Mucosa of descending colon (tissue), 3 donors: Measurements from ENCODE around the gene CALML3. TPM values are rescaled to one million over a fixed set of nuclear protein-coding genes. Genes with fewer than 3 reads are reported as not detected.

Experiments used
- ATAC-seq: fragments of 200-7000 bp; cut with Tn5 transposase; one replicate; pipeline ENCODE4 v1.9.1; 2020; ENCODE audit warnings: mild to moderate bottlenecking, moderate library complexity
- DNase-seq, 3 donors: peaks; one replicate each; pipeline ENCODE4 v3.0.0-alpha.2; 2020
- H3K36me3 ChIP-seq: fragments of 200-600 bp; one replicate; pipeline ENCODE4 v1.8.0; 2021; ENCODE audit warnings: low read depth, mild to moderate bottlenecking
- H3K4me1 ChIP-seq: fragments of 200-600 bp; one replicate; pipeline ENCODE4 v1.8.0; 2021; ENCODE audit warnings: low read depth, mild to moderate bottlenecking
- H3K4me3 ChIP-seq: fragments of 200-600 bp; one replicate; pipeline ENCODE4 v1.8.0; 2021; ENCODE audit warnings: mild to moderate bottlenecking
- H3K9me3 ChIP-seq: fragments of 200-600 bp; one replicate; pipeline ENCODE4 v1.8.0; 2021; ENCODE audit warnings: mild to moderate bottlenecking
- CTCF ChIP-seq: fragments of 200-600 bp; IDR thresholded peaks from one replicate; pipeline ENCODE4 v1.8.0; 2022; ENCODE audit warnings: antibody characterized with exemption, mild to moderate bottlenecking
- intact Hi-C, 2 donors: fragments of 100-400 bp; cut with DNase I in 1 of 2; cut with micrococcal nuclease in 1 of 2; formaldehyde crosslinking; loops; one replicate each; pipeline versions ENCODE4 v1.11.0 to v1.11.1; 2022; cut with DNase I, micrococcal nuclease
- total RNA-seq, 3 donors: library from RNA; stranded (reverse); fragmentation: NEBNext Ultra II Directional in 2 of 3; extraction: Animal tissue kit (Norgen Biotek cat#: 25700) in 2 of 3; gene quantifications; one replicate each; pipeline versions ENCODE4 v1.2.1 to v1.2.4, GENCODE V29; 2021 to 2023
- donor health status: DM: no; HTN: no; CAD: no; lungs with moderate emphysema.
- donor health status: DM: no; HTN: no; CAD: no.
- donor health status: DM: no; HTN: yes; CAD: no.

The CALML3 gene
- total RNA-seq, 3 donors from 2014 or later, result 0.09 to 0.17 TPM; not detected in 1

DNA sequence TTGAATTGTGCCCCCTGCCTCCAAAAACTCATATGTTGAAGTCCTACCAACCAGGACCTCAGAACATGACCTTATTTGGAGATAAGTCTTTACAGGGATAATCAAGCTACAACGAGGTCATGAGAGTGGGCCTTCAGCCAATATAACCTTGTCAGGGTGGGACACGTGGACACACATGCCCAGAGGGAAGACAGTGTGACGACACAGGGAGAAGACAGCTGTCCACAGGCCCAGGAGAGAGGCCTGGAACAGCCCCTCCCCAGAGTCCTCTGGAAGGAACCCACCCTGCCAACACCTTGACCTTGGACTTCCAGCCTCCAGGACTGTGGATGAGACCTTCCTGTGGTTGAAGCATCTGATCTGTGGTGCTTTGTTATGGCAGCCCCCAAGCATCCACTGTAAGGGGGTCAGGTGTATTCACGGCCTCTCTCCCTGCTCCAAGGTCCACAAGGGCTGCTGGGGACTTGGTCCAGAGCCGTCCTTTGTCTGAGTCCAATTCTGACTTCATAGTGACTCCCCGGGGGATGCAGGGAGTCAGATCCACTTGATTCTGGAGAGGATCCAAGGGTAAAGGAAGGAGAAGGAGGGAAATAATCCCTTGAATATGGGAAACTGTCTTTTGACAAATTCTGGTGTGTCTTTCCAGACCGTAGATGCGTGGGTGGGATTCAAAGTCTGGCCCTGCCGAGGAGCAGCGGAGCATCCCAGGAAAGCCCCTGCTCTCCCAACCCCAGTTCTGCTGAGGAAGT, 7.0 kb downstream of the CALML3 start:
- H3K9me3 ChIP-seq, result no peaks in the 10 kb centered on the region
- ATAC-seq (no peak), DNase-seq (peak in 1 of 3 donors; percentile 13)
- no peak for TF ChIP-seq CTCF
- intact Hi-C loops, result no loop called here
- H3K4me1 ChIP-seq, result no peaks in the 10 kb centered on the region
- no peak overlapping the region for H3K4me3 ChIP-seq
- no peaks in the 10 kb centered on the region for H3K36me3 ChIP-seq

- intact Hi-C loops, result no loop called here
- Histone ChIP-seq H3K36me3 (no peaks in the 10 kb centered on the region), H3K4me1 (no peaks in the 10 kb centered on the region), H3K4me3 (no peak overlapping the region), H3K9me3 (no peaks in the 10 kb centered on the region)
- TF ChIP-seq CTCF, result no peak
- ATAC-seq, result no peak
- peak in 1 of 3 donors; percentile 14 for DNase-seq
Observed at GRCh38 chr10:5532307-5532605, 7.5 kb downstream of the CALML3 start.

- Histone ChIP-seq H3K4me1 (no peaks in the 10 kb centered on the region), H3K36me3 (no peaks in the 10 kb centered on the region), H3K4me3 (no peak overlapping the region), H3K9me3 (no peaks in the 10 kb centered on the region)
- DNase-seq, result no peak
- TF ChIP-seq CTCF, result no peak
- ATAC-seq, result no peak
- intact Hi-C loops, result no loop called here
Observed at GRCh38 chr10:5532618-5533097, 7.9 kb downstream of the CALML3 start.

DNA sequence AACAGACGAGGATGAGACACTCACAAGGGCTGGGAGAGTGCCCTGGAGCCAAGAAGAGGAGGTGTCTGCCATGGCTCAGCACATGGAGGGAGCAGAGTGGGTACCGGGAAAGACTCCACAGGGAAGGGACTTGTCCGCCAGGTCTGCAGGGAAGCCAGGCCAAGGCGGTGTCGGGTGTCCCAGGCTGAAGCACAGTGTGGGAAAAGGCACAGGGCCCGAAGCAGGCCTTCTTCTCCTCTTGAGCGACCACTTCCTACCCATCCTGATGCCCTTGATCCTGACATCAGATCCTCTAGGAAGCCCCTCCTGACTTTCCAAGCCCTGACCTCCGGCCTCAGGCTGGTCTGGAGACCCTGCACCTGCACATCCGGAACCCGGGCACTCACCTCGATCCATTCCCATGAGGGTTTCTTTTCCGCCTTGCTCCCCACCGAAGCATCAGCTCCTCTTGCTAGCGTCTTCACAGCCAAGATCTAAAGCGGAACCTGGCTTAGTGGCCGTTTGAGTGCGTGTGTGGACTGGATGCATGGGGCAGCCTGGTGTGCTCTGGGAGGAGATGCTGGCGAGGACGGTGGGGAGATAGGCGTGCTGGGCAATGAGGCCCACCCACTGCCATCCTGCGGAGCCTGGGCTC, 8.5 kb downstream of the CALML3 start:
- no peak overlapping the region for H3K4me3 ChIP-seq
- ATAC-seq (no peak), DNase-seq (peak in 1 of 3 donors; percentile 24)
- no peaks in the 10 kb centered on the region for H3K4me1 ChIP-seq
- no peaks in the 10 kb centered on the region for H3K36me3 ChIP-seq
- intact Hi-C loops, result no loop called here
- H3K9me3 ChIP-seq, result no peaks in the 10 kb centered on the region
- TF ChIP-seq CTCF, result no peak

DNA sequence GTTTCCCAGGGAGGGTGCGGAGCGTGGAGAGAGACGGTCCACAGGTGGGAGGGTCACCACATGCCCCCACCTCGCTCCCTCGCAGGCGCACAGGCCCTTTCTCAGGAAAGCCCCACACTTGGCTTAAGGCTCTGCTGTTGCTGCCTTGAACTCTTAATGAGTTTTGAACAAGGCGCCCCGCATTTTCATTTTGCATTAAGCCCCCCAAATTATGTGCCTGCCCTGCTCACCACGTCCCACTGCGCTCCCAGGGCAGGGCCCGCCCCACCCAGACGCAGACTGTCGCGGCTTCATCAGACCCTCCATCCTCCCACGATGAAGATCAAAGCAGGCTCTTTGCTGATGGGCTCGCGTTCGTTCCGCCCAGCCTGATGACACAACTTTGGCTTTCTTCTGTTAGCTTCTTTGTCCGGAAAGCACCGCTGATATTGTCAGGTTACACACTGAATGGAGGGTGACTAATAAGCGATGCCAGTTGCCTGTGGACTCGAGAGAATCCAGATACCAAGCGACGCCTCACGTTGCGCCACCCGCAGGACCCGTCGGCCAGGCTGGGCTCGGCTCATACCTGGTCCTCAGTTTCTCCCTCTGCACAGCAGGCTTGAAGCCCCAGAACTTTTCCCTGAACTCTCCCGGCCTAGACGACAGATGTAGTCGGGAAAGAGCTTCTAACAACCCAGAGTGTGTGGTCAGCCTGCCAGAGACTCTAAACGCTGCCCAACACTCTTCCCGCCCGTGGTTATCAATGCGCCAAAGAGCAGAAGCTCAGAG, 9.5 kb downstream of the CALML3 start:
- ATAC-seq (no peak), DNase-seq (peak in 2 of 3 donors; percentile 24 to 40)
- no peak for TF ChIP-seq CTCF
- Histone ChIP-seq H3K4me3 (no peak overlapping the region), H3K4me1 (no peaks in the 10 kb centered on the region), H3K9me3 (no peaks in the 10 kb centered on the region), H3K36me3 (no peaks in the 10 kb centered on the region)
- intact Hi-C loops, result no loop called here
